Germinal center (tissue), 1 donor: ENCODE measurements around the gene LDHB.
A peak's percentile ranks its signal among the peaks of the same experiment; 100 is the strongest.
"Not testable (repeated sequence)": the region's sequence is repeated elsewhere in the genome, so short reads cannot be mapped to it uniquely, and the experiment has no call there.

Experiments used
- DNase-seq: peaks from one replicate; pipeline ENCODE4 v3.0.0; 2012; ENCODE audit warnings: mixed read lengths, low spot score

The LDHB gene

GRCh38 chr12:21607701-21608100 lies 49.9 kb downstream of the LDHB start:
- no peak for DNase-seq

GRCh38 chr12:21606175-21606574 lies 51.5 kb downstream of the LDHB start:
- DNase-seq, result no peak

GRCh38 chr12:21604245-21605101 lies 53.2 kb downstream of the LDHB start, which contains the start of gene GYS2:
GYS2 (minus strand) TSS chr12:21604847; CDS start chr12:21604592, 255 bp downstream.
- DNase-seq, result no peak

- no peak for DNase-seq
These were observed 54.9 kb downstream of the LDHB start for GRCh38 chr12:21602774-21603173.

GRCh38 chr12:21600196-21600595 lies 57.4 kb downstream of the LDHB start:
- DNase-seq, result no peak

- DNase-seq, result peak; percentile 19
These were observed 58.3 kb downstream of the LDHB start for GRCh38 chr12:21599143-21599999.

- no peak for DNase-seq
These were observed 59.0 kb downstream of the LDHB start for GRCh38 chr12:21598651-21599050.

- DNase-seq, result not testable (repeated sequence)
These were observed 62.3 kb downstream of the LDHB start for GRCh38 chr12:21595356-21595755.

GRCh38 chr12:21585485-21585884 lies 72.2 kb downstream of the LDHB start:
- DNase-seq, result no peak
